ENCODE measurements around the gene TMEM43.

GRCh38 chr3:14077310-14077709, 47.5 kb upstream of the TMEM43 start:
- no peak for TF ChIP-seq CTCF (IDR thresholded peaks at IDR 0.05; ENCODE audit: insufficient read depth, low read depth, low read length)
- TF ChIP-seq EZH2 (IDR thresholded peaks at IDR 0.05; ENCODE audit: insufficient read depth, low read length) = no peak

Data from astrocyte (in vitro differentiated cells and primary cell).